Putamen (tissue), 1 donor: ENCODE data around the gene YIPF2.
"Not testable (repeated sequence)": the region's sequence is repeated elsewhere in the genome, so short reads cannot be mapped to it uniquely, and the experiment has no call there.

Experiments used
- DNase-seq: peaks from one replicate; pipeline ENCODE4 v3.0.0-alpha.2; 2016; ENCODE audit warnings: low spot score

Gene YIPF2

GRCh38 chr19:10908380-10908960 lies 20.0 kb downstream of the YIPF2 start:
- no peak for DNase-seq

DNA sequence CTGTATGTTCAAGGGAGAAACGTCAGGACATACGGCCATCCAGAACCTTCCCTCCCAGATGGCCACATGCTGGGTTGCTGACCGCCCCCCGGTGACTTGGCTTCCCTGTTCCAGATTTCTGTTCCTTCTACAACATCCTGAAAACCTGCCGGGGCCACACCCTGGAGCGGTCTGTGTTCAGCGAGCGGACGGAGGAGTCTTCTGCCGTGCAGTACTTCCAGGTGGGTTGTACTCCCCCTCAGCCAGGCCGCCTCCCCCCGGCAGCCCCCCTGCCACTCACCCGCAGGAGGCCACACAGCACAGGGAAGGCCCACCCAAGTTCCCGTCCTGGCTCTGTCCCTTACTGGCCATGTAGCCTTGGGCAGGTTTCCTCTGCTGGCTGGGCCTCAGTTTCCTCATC lies 20.5 kb downstream of the YIPF2 start:
- no peak for DNase-seq

- DNase-seq, result no peak
Observed at GRCh38 chr19:10899151-10899653, 29.2 kb downstream of the YIPF2 start.

GRCh38 chr19:10898633-10899032 lies 29.8 kb downstream of the YIPF2 start:
- no peak for DNase-seq

DNA sequence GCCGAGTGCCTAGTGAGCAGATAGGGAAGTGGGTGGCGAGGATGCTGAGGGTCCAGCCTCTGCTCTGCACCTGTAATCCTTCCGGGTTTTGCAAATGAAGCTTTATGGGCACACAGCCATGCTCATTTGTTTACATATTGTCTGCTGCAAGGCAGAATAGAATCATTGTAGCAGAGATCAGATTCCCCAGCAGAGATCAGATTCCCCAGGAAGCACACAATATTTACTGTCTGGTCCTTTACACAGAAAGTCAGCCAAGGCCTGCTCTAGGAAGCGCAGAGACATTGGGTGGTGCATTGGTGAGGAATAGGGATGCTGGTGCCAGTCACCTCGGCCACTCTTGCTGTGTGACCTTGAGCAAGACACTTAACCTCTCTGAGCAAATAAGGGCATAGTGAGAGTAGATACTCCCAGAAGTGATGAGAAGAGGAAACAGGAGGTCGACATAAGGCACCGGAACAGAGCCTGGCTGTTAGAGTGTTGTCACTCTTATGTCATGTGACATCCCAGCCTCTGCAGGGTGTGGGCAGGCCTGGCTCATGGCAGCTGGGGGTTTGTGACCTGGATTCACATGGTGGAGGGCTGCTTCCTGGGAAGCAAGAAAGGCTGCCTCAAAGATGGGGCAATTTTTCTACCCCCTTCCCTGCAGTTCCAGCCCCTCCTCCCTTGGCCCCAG lies 31.4 kb downstream of the YIPF2 start:
- DNase-seq, result no peak

DNA sequence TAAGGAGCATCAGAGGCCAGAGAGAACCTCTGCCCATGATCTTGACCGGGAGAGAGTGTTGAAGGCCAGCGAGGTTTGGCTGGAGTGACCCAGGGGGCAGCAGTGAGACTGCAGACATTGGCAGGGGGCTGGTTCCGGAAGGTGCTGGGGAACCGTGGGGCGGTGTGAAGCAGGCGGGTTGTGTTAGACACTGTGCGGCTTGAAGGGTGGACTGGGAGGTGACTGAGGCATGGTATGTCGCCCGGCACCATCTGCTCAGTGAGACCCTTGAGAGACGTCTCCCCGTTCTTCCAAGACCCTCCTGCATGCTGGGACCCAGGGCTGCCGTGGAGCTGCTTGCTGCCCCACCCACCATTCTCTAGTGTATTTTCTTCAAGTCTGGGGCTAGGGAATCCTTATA lies 32.5 kb downstream of the YIPF2 start:
- DNase-seq, result no peak

DNA sequence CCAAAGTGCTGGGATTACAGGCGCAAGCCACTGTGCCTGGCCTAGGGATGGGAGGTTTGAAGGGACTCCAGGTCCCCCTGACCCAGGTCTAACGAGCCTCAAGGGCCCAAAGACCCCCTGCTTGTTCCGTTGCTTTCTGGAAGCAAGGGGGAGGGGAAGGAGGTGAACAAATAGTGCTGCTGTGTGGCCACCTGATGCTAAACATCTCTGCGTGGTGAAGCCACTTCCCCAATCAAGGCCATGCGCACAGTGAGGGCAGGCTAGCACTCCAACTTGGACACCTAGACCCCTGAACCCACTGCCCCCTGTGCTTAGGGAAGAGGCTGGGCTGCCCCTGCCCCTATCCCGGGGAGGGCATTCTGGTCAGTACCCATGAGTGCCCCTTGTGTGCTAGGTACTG lies 33.1 kb downstream of the YIPF2 start:
- DNase-seq, result no peak

- DNase-seq, result no peak
Observed at GRCh38 chr19:10894911-10895213, 33.6 kb downstream of the YIPF2 start.

DNA sequence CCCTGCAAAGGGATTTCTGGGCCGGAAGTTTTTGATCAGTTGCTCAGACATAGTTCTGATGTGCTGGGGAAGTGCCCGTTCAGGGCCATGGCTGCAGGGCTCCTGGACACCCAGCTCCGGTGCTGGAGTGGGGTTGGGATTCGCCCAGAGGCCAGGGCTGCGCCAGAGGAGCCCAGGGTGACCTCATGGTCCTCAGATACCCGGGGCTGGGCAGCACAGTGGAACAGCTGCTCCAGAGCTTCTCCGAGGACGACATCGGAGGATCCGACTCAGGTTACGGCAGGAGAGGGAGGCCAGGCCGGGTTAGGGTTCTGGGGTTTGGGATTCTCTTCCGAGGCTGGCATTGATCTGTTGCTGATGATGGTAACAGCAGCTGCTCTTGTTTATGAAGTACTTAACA lies 36.2 kb downstream of the YIPF2 start:
- DNase-seq, result no peak

DNA sequence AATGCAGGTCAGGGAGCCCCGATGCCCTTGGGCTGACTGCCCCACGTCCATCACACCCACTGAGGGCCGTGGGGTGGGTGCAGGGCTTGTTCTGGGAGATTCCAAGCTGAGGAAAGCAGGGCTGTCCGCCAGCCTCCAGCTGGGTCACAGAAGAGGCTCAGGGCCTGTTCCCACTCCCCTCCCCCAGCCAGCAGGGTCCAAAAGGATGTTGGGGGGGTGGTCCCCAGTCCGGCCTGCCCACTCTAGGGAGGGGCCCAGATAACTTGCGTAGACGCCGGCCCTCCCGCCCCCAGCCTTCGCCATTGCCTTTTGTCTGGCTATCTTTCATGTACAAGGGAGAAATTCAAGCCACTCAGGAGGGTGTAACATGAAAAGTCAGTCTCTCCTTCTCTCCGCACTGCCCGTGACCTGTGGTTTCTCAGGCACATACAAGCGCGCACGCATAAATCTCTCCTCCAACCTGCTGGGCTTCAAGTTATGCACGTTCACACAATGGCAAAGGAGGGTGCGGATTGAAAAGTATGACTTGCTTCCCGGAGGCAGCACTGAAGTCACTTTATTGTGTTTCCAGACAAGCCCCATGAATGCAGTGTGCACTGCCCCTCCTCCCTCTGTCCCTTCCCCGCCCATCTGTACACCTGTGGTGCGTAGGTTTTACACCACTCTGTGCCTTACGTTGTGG lies 36.9 kb downstream of the YIPF2 start:
- no peak for DNase-seq

DNA sequence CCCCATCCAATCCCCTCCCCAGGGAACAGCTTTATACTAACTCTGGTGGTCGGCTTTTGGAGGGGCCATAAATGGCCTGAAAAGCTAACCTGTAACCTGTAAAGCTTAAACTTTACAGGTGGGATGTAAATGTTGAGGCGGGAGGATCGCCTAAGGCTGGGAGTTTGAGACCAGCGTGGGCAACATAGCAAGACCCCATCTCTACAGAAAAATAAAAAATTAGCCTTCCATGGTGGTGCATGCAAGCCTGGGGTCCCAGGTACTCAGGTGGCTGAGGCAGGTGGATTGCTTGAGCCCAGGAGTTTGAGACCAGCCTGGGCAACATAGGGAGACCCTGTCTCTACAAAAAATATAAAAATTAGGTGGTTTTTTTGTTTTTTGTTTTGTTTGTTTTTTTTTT lies 38.6 kb downstream of the YIPF2 start:
- DNase-seq, result no peak

- DNase-seq, result no peak
Observed at GRCh38 chr19:10888421-10888866, 40.0 kb downstream of the YIPF2 start.

DNA sequence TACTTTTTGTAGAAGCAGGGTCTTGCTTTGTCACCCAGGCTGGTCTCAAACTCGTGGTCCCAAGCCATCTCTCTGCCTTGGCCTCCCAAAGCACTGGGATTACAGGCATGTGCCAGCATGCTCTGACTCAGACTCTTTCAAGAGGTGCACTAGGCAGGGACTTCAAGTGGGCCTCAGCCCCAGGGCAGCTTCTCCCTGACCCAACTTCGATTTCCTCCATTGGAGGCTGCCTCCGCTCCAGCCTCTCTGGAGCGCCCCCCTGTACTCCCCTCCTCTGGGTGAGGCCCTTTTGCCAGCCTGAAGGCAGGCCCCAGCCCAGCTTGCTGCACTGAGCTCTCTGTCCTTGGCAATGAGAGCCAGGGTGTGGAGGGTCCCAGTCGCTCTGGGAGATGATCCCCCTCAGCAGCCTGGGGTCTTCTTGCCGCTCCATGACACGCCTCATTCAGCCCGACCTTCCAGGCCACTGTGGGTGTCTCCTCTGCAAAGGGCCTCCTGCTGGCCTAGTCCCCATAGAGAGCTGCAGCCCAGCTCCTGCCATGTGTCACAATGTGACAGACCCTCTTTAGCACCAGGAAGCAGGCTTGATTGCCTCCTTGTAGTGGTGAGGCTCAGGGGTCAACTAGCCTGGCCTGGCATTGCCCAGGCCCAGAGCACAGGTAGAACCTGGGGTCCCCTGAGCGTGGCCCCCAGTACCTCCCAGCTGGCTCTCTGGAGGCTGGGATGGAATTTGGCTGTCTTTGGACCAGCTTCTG lies 40.6 kb downstream of the YIPF2 start:
- no peak for DNase-seq

DNA sequence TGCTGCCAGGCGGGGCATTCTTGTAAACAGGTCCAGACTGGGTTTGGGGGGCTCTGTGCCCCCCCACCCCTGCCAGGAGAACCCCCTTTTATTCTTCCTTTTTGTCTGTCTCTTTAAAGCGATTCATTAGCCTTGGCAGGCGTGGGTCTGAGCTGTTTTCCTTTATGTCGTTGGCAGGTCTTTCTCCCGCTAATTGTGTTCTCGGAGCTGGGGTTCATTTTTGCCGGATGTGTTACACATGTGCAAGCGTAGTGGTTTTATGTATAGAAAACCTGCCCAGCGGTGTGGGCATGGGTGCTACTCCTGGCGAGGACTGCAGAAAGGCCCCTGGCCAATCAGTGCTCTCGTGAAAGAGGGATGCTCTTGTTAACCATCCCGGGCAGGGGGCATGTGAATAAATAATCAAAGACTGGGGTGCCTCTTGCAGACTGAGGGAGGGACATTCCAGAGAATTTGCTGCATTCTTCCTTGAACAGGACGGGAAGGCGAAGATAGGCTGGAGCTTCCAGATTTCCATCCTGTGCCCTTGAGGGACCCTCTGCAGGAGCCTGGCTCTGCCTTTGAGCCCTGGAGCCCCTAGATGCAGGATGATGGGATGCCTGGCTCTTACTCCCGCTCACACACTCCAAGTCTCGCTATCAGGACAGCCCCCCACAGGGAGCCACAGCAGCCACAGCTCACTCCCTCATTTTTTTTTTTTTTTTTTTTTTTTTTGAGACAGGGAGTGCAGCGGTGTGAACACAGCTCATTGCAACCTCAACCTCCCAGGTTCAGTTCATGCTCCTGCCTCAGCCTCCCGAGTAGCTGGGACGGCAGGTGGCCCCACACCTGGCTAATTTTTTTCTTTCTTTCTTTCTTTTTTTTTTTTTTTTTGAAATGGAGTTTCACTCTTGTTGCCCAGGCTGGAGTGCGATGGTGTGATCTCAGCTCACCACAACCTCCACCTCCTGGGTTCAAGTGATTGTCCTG lies 43.0 kb downstream of the YIPF2 start:
- DNase-seq, result no peak

DNA sequence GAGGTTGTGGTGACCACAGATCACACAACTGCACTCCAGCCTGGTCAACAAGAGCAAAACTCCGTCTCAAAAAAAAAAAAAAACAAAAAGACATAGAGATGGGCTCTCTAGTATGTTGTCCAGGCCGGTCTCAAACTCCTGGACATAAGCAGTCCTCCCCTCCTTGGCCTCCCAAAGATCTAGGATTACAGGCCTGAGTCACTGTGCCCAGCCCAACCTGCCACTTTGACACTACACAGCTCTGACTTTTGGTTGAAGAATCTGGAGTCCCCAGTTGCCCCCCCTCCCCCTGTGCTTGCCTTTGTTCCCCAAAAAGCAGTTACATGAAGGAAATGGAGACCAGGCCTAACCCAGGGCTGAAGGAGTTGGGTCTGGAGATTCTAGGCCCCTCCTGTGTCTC lies 44.2 kb downstream of the YIPF2 start:
- no peak for DNase-seq

DNA sequence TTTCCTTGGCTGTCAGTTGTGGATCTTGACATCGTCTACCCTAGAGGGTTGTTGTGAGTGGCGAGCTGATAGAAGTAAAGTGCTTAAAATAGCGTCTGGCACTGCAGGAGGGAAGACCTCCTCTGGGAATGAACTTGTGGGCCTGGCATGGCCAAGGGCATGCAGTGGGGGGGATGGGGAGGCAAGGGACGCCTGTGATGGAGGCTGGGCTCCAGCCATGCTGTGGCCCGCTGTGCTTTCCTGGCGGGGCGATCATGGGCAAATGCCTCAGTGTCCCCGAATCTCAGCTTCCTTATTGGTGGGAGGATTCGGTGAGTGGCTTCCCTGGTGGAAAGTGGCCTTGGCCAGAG lies 46.4 kb downstream of the YIPF2 start:
- no peak for DNase-seq

GRCh38 chr19:10881403-10882107 lies 46.9 kb downstream of the YIPF2 start:
- no peak for DNase-seq

GRCh38 chr19:10878253-10878652 lies 50.2 kb downstream of the YIPF2 start:
- no peak for DNase-seq

GRCh38 chr19:10877608-10878007 lies 50.8 kb downstream of the YIPF2 start:
- not testable (repeated sequence) for DNase-seq

- no peak for DNase-seq
Observed at GRCh38 chr19:10876459-10877240, 51.8 kb downstream of the YIPF2 start.
